GM23338 (cell line): Measurements from ENCODE around the gene MBD5. TPM values are rescaled to one million over a fixed set of nuclear protein-coding genes. Genes with fewer than 3 reads are reported as not detected.

Experiments
- ATAC-seq: fragments of 200-7000 bp; cut with Tn5 transposase; 3 replicates; pipeline ENCODE4 v1.9.1; 2020
- DNase-seq: peaks from one replicate; pipeline ENCODE4 v3.0.0-alpha.2; 2015; ENCODE audit warnings: low spot score
- H2AFZ ChIP-seq: fragments of 200-600 bp; sonication (generic); 2 replicates; pipeline ENCODE4 v1.8.0; 2016; ENCODE audit warnings: antibody characterized with exemption, mild to moderate bottlenecking, moderate library complexity
- H3F3A ChIP-seq: fragments of 200-600 bp; sonication (generic); replicated peaks from 2 replicates; pipeline ENCODE4 v1.8.0; 2017; ENCODE audit warnings: antibody characterized with exemption, mixed run types, low read depth
- H3K27ac ChIP-seq: fragments of 200-600 bp; sonication (generic); 2 replicates; pipeline ENCODE4 v1.6.1; 2016; ENCODE audit warnings: low read depth
- H3K27me3 ChIP-seq: fragments of 200-600 bp; sonication (generic); 2 replicates; pipeline ENCODE4 v1.8.0; 2016; ENCODE audit warnings: mild to moderate bottlenecking, mixed run types, moderate library complexity; ENCODE audit not compliant: insufficient read depth
- H3K36me3 ChIP-seq: fragments of 200-600 bp; sonication (generic); 2 replicates; pipeline ENCODE4 v1.8.0; 2016; ENCODE audit warnings: mild to moderate bottlenecking; ENCODE audit not compliant: insufficient read depth
- H3K4me1 ChIP-seq: fragments of 200-600 bp; sonication (generic); 2 replicates; pipeline ENCODE4 v1.8.0; 2016; ENCODE audit warnings: mild to moderate bottlenecking, moderate library complexity; ENCODE audit not compliant: insufficient read depth
- H3K4me2 ChIP-seq: fragments of 200-600 bp; sonication (generic); 2 replicates; pipeline ENCODE4 v1.7.1; 2017; ENCODE audit warnings: mixed run types
- H3K4me3 ChIP-seq: fragments of 200-600 bp; sonication (generic); 2 replicates; pipeline ENCODE4 v1.6.1; 2016; ENCODE audit warnings: mixed run types
- H3K79me2 ChIP-seq: fragments of 200-600 bp; sonication (generic); replicated peaks from 2 replicates; pipeline ENCODE4 v1.8.0; 2017; ENCODE audit warnings: mild to moderate bottlenecking; ENCODE audit not compliant: insufficient read depth
- H3K9me2 ChIP-seq: fragments of 200-600 bp; sonication (generic); 2 replicates; pipeline ENCODE4 v1.8.0; 2017; ENCODE audit not compliant: insufficient read depth
- H4K20me1 ChIP-seq: fragments of 200-600 bp; sonication (generic); replicated peaks from 2 replicates; pipeline ENCODE4 v1.8.0; 2017; ENCODE audit warnings: mild to moderate bottlenecking; ENCODE audit not compliant: insufficient read depth
- H3K27ac Mint-ChIP-seq: 2 replicates; pipeline ENCODE4 v1.8.0; 2020; ENCODE audit warnings: inconsistent platforms, mild to moderate bottlenecking, moderate library complexity, mixed read lengths
- H3K27me3 Mint-ChIP-seq: 3 replicates; pipeline ENCODE4 v1.8.0; 2022; ENCODE audit warnings: low read depth, mild to moderate bottlenecking, moderate library complexity, mixed read lengths, inconsistent platforms; ENCODE audit not compliant: insufficient read depth, poor library complexity
- H3K36me3 Mint-ChIP-seq: 3 replicates; pipeline ENCODE4 v1.8.0; 2021; ENCODE audit warnings: low read depth, mild to moderate bottlenecking, inconsistent platforms, moderate library complexity, mixed read lengths
- H3K4me1 Mint-ChIP-seq: 3 replicates; pipeline ENCODE4 v1.8.0; 2020; ENCODE audit warnings: mild to moderate bottlenecking, inconsistent platforms, mixed read lengths
- H3K4me3 Mint-ChIP-seq: 3 replicates; pipeline ENCODE4 v1.8.0; 2021; ENCODE audit warnings: moderate library complexity, mild to moderate bottlenecking, inconsistent platforms, mixed read lengths
- H3K9me3 Mint-ChIP-seq: 3 replicates; pipeline ENCODE4 v1.8.0; 2020; ENCODE audit warnings: moderate library complexity, mild to moderate bottlenecking, inconsistent platforms, mixed read lengths
- CTCF ChIP-seq, 2 experiments: fragments of 200-600 bp in 1 of 2; sonication (generic) in 1 of 2; conservative IDR thresholded peaks; 2 replicates each; pipeline versions ENCODE4 v1.5.1 to v1.6.1; 2016 to 2017; ENCODE audit warnings: antibody characterized with exemption in 2 of 2, low read depth in 2 of 2, mild to moderate bottlenecking in 2 of 2, moderate library complexity in 1 of 2
- ETS1 ChIP-seq: IDR thresholded peaks from 2 replicates; pipeline ENCODE4 v1.6.1; 2016; ENCODE audit warnings: antibody characterized with exemption
- EZH2 ChIP-seq: fragments of 200-600 bp; sonication (generic); IDR thresholded peaks from one replicate; pipeline ENCODE4 v1.8.0; 2017; ENCODE audit warnings: antibody characterized with exemption, mild to moderate bottlenecking, low read depth; ENCODE audit not compliant: unreplicated experiment
- EZH2phosphoT487 ChIP-seq: fragments of 200-600 bp; sonication (generic); IDR thresholded peaks from one replicate; pipeline ENCODE4 v1.8.1; 2018; ENCODE audit warnings: antibody characterized with exemption; ENCODE audit not compliant: unreplicated experiment
- JUNB ChIP-seq: IDR thresholded peaks from one replicate; pipeline ENCODE4 v1.6.1; 2016; ENCODE audit warnings: antibody characterized with exemption; ENCODE audit not compliant: unreplicated experiment
- NANOG ChIP-seq: IDR thresholded peaks from 2 replicates; pipeline ENCODE4 v1.6.1; 2016; ENCODE audit warnings: antibody characterized with exemption, borderline replicate concordance
- POLR2AphosphoS5 ChIP-seq: IDR thresholded peaks from 2 replicates; pipeline ENCODE4 v1.6.1; 2016; ENCODE audit warnings: antibody characterized with exemption, low read depth
- REST ChIP-seq: IDR thresholded peaks from one replicate; pipeline ENCODE4 v1.6.1; 2018; ENCODE audit warnings: antibody characterized with exemption; ENCODE audit not compliant: unreplicated experiment
- STAT1 ChIP-seq: IDR thresholded peaks from one replicate; pipeline ENCODE4 v1.6.1; 2016; ENCODE audit warnings: antibody characterized with exemption; ENCODE audit not compliant: unreplicated experiment
- polyA plus RNA-seq: library from polyadenylated mRNA; unstranded; fragments of >200 nt; fragmentation: Nextera tagmentation; extraction: Ambion mirVana; gene quantifications from 2 replicates; pipeline ENCODE4 v1.2.1, GENCODE V29; 2016
- total RNA-seq: library from RNA; depleted of rRNA; stranded (reverse); fragments of >200 nt; shearing (Covaris generic); gene quantifications from 2 replicates; pipeline ENCODE4 v1.2.3, GENCODE V29; 2014
- TF ChIP-seq, protein P1 (sequence below): fragments of 250-450 bp; sonication (Bioruptor Pico); IDR thresholded peaks from 2 replicates; pipeline ENCODE4 v1.5.0; 2020; ENCODE audit warnings: mild to moderate bottlenecking, moderate library complexity

MBD5 gene
- total and polyA plus RNA-seq, 2 experiments from 2014 or later, result 16.2 to 23.1 TPM

DNA sequence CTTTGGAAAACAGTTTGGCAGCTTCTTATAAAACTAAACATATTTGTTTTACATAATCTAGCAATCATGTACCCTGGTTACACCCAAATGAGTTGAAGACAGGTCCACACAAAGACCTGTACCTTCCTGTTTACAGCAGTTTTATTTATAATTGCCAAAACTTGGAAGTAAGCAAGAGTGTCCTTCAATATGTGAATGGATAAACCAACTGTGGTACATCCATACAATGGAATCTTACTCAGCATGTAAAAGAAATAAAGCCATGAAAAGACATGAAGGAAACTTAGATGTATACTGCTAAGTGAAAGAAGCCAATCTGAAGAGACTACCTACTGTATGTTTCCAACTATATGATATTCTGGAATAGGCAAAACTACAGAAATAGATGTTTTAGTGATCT, 24.1 kb upstream of the MBD5 start:
- peaks cover 19% of the 10 kb centered on the region for H3K9me3 Mint-ChIP-seq
- Histone ChIP-seq H3K9me2 (no peaks in the 10 kb centered on the region), H3F3A (no peaks in the 10 kb centered on the region), H4K20me1 (peaks cover 16% of the 10 kb centered on the region), H3K79me2 (peaks cover 100% of the 10 kb centered on the region), H3K4me3 (no peak overlapping the region), H3K27me3 (no peaks in the 10 kb centered on the region), H2AFZ (no peak overlapping the region), H3K4me2 (no peak overlapping the region), H3K27ac (no peak overlapping the region), H3K4me1 (peaks cover 26% of the 10 kb centered on the region; the same call in 1 of the 2 replicates), H3K36me3 (no peaks in the 10 kb centered on the region)
- H3K4me3 Mint-ChIP-seq, result no peak overlapping the region
- ATAC-seq (no peak), DNase-seq (no peak)
- peaks cover 40% of the 10 kb centered on the region for H3K36me3 Mint-ChIP-seq
- TF ChIP-seq STAT1, result no peak
- TF ChIP-seq JUNB, result no peak
- no peak for TF ChIP-seq ETS1
- TF ChIP-seq NANOG, result no peak
- no peak for TF ChIP-seq EZH2phosphoT487
- no peak for TF ChIP-seq EZH2
- peaks cover 29% of the 10 kb centered on the region for H3K4me1 Mint-ChIP-seq
- H3K27ac Mint-ChIP-seq, result no peak overlapping the region
- peaks cover 3% of the 10 kb centered on the region for H3K27me3 Mint-ChIP-seq

- H3K9me3 Mint-ChIP-seq, result peaks cover 29% of the 10 kb centered on the region
- Histone ChIP-seq H3K4me2 (no peak overlapping the region), H3K79me2 (peaks cover 100% of the 10 kb centered on the region), H3K4me3 (no peak overlapping the region), H3F3A (no peaks in the 10 kb centered on the region), H3K4me1 (peaks cover 24% of the 10 kb centered on the region), H3K27ac (no peak overlapping the region), H3K36me3 (no peaks in the 10 kb centered on the region), H4K20me1 (peaks cover 29% of the 10 kb centered on the region), H3K27me3 (no peaks in the 10 kb centered on the region), H3K9me2 (no peaks in the 10 kb centered on the region), H2AFZ (no peak overlapping the region)
- H3K4me1 Mint-ChIP-seq, result peaks cover 36% of the 10 kb centered on the region
- peaks cover 50% of the 10 kb centered on the region for H3K36me3 Mint-ChIP-seq
- ATAC-seq, result no peak
- H3K27me3 Mint-ChIP-seq, result peaks cover 4% of the 10 kb centered on the region
- no peak for DNase-seq
- H3K27ac Mint-ChIP-seq, result no peak overlapping the region
- H3K4me3 Mint-ChIP-seq, result no peak overlapping the region
- TF ChIP-seq STAT1 (no peak), JUNB (no peak), REST (no peak), POLR2AphosphoS5 (no peak), CTCF (conservative IDR thresholded peaks at IDR 0.05; ENCODE audit: low read depth in 2 of 2) (no peak), EZH2phosphoT487 (no peak)
- TF ChIP-seq, protein P1, sequence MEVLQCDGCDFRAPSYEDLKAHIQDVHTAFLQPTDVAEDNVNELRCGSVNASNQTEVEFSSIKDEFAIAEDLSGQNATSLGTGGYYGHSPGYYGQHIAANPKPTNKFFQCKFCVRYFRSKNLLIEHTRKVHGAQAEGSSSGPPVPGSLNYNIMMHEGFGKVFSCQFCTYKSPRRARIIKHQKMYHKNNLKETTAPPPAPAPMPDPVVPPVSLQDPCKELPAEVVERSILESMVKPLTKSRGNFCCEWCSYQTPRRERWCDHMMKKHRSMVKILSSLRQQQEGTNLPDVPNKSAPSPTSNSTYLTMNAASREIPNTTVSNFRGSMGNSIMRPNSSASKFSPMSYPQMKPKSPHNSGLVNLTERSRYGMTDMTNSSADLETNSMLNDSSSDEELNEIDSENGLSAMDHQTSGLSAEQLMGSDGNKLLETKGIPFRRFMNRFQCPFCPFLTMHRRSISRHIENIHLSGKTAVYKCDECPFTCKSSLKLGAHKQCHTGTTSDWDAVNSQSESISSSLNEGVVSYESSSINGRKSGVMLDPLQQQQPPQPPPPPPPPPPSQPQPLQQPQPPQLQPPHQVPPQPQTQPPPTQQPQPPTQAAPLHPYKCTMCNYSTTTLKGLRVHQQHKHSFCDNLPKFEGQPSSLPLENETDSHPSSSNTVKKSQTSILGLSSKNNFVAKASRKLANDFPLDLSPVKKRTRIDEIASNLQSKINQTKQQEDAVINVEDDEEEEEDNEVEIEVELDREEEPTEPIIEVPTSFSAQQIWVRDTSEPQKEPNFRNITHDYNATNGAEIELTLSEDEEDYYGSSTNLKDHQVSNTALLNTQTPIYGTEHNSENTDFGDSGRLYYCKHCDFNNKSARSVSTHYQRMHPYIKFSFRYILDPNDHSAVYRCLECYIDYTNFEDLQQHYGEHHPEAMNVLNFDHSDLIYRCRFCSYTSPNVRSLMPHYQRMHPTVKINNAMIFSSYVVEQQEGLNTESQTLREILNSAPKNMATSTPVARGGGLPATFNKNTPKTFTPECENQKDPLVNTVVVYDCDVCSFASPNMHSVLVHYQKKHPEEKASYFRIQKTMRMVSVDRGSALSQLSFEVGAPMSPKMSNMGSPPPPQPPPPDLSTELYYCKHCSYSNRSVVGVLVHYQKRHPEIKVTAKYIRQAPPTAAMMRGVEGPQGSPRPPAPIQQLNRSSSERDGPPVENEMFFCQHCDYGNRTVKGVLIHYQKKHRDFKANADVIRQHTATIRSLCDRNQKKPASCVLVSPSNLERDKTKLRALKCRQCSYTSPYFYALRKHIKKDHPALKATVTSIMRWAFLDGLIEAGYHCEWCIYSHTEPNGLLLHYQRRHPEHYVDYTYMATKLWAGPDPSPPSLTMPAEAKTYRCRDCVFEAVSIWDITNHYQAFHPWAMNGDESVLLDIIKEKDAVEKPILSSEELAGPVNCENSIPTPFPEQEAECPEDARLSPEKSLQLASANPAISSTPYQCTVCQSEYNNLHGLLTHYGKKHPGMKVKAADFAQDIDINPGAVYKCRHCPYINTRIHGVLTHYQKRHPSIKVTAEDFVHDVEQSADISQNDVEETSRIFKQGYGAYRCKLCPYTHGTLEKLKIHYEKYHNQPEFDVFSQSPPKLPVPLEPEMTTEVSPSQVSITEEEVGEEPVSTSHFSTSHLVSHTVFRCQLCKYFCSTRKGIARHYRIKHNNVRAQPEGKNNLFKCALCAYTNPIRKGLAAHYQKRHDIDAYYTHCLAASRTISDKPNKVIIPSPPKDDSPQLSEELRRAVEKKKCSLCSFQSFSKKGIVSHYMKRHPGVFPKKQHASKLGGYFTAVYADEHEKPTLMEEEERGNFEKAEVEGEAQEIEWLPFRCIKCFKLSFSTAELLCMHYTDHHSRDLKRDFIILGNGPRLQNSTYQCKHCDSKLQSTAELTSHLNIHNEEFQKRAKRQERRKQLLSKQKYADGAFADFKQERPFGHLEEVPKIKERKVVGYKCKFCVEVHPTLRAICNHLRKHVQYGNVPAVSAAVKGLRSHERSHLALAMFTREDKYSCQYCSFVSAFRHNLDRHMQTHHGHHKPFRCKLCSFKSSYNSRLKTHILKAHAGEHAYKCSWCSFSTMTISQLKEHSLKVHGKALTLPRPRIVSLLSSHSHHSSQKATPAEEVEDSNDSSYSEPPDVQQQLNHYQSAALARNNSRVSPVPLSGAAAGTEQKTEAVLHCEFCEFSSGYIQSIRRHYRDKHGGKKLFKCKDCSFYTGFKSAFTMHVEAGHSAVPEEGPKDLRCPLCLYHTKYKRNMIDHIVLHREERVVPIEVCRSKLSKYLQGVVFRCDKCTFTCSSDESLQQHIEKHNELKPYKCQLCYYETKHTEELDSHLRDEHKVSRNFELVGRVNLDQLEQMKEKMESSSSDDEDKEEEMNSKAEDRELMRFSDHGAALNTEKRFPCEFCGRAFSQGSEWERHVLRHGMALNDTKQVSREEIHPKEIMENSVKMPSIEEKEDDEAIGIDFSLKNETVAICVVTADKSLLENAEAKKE (CRISPR knock-in tag), result no peak
Observed at GRCh38 chr2:147998203-147998602, 22.7 kb upstream of the MBD5 start.
